HepG2 (cell line): Measurements from ENCODE around the gene CEP19. TPM values are rescaled to one million over a fixed set of nuclear protein-coding genes. Genes with fewer than 3 reads are reported as not detected.
A peak's percentile ranks its signal among the peaks of the same experiment; 100 is the strongest.

ENCODE experiments used
- BRCA1 ChIP-seq: sonication (generic); formaldehyde crosslinking; IDR thresholded peaks from 2 replicates; pipeline ENCODE4 v1.4.0; 2020; ENCODE audit warnings: missing genetic modification reagents
- CENPX ChIP-seq: sonication (generic); formaldehyde crosslinking; IDR thresholded peaks from 2 replicates; pipeline ENCODE4 v1.9.0; 2021; ENCODE audit warnings: mild to moderate bottlenecking, missing genetic modification reagents, moderate library complexity
- FOSL1 ChIP-seq: sonication (generic); formaldehyde crosslinking; IDR thresholded peaks from 2 replicates; pipeline ENCODE4 v1.9.0; 2021; ENCODE audit warnings: missing genetic modification reagents, borderline replicate concordance
- HOXA5 ChIP-seq: sonication (generic); formaldehyde crosslinking; IDR thresholded peaks from 2 replicates; pipeline ENCODE4 v1.4.0; 2020; ENCODE audit warnings: missing genetic modification reagents
- IKZF4 ChIP-seq: sonication (generic); formaldehyde crosslinking; IDR thresholded peaks from 2 replicates; pipeline ENCODE4 v1.5.1; 2020; ENCODE audit warnings: borderline replicate concordance, mild to moderate bottlenecking, low read depth, missing genetic modification reagents; ENCODE audit errors: not compliant biosample characterization
- IRF2 ChIP-seq: IDR thresholded peaks from 2 replicates; pipeline ENCODE4 v1.6.1; 2018; ENCODE audit warnings: missing genetic modification reagents, missing compliant biosample characterization
- KLF6 ChIP-seq: IDR thresholded peaks from 2 replicates; pipeline ENCODE4 v1.8.0; 2016; ENCODE audit warnings: missing biosample characterization, missing genetic modification reagents
- MEF2D ChIP-seq: sonication (generic); formaldehyde crosslinking; IDR thresholded peaks from 2 replicates; pipeline ENCODE4 v1.5.1; 2020; ENCODE audit warnings: mild to moderate bottlenecking, missing genetic modification reagents
- NBN ChIP-seq: fragments of 450-650 bp; conservative IDR thresholded peaks from 2 replicates; pipeline ENCODE4 v1.6.1; 2017
- NFIC ChIP-seq: IDR thresholded peaks from 2 replicates; pipeline ENCODE4 v1.6.1; 2012; ENCODE audit warnings: mild to moderate bottlenecking, low read length, inconsistent platforms
- NONO ChIP-seq, 2 experiments: fragments of 450-650 bp in 1 of 2; sonication (generic) in 1 of 2; formaldehyde crosslinking in 1 of 2; IDR thresholded peaks in 1 of 2; conservative IDR thresholded peaks in 1 of 2; 2 replicates each; pipeline versions ENCODE4 v1.6.1 to v1.8.0; 2017 to 2022; ENCODE audit warnings: mild to moderate bottlenecking in 1 of 2, missing genetic modification reagents in 1 of 2, moderate library complexity in 1 of 2
- NR1H2 ChIP-seq: sonication (generic); formaldehyde crosslinking; IDR thresholded peaks from 2 replicates; pipeline ENCODE4 v1.8.1; 2022; ENCODE audit warnings: low read depth, missing genetic modification reagents, borderline replicate concordance
- SIX4 ChIP-seq: sonication (generic); formaldehyde crosslinking; IDR thresholded peaks from 2 replicates; pipeline ENCODE4 v1.4.0; 2020; ENCODE audit warnings: missing genetic modification reagents
- TBP ChIP-seq: sonication (generic); formaldehyde crosslinking; IDR thresholded peaks from 2 replicates; pipeline ENCODE4 v1.5.0; 2020; ENCODE audit warnings: missing genetic modification reagents
- TEAD3 ChIP-seq: optimal IDR thresholded peaks from 2 replicates; pipeline ENCODE3; 2016; ENCODE audit warnings: borderline replicate concordance
- THAP11 ChIP-seq: IDR thresholded peaks from 2 replicates; pipeline ENCODE4 v1.6.1; 2016; ENCODE audit warnings: missing biosample characterization, missing genetic modification reagents
- ZC3H4 ChIP-seq: sonication (generic); formaldehyde crosslinking; IDR thresholded peaks from 2 replicates; pipeline ENCODE4 v1.4.0; 2020; ENCODE audit warnings: missing genetic modification reagents, borderline replicate concordance
- ZNF136 ChIP-seq: sonication (generic); formaldehyde crosslinking; IDR thresholded peaks from 2 replicates; pipeline ENCODE4 v1.8.1; 2022; ENCODE audit warnings: low read depth, mild to moderate bottlenecking, moderate library complexity, missing genetic modification reagents
- ZNF589 ChIP-seq: sonication (generic); formaldehyde crosslinking; conservative IDR thresholded peaks from 2 replicates; pipeline ENCODE4 v1.8.0; 2022; ENCODE audit warnings: mild to moderate bottlenecking, moderate library complexity, missing genetic modification reagents
- ZNF629 ChIP-seq: sonication (generic); formaldehyde crosslinking; conservative IDR thresholded peaks from 2 replicates; pipeline ENCODE4 v1.5.0; 2020; ENCODE audit warnings: missing genetic modification reagents
- ZNF883 ChIP-seq: sonication (generic); formaldehyde crosslinking; IDR thresholded peaks from 2 replicates; pipeline ENCODE4 v1.5.1; 2020; ENCODE audit warnings: mild to moderate bottlenecking, missing genetic modification reagents; ENCODE audit errors: not compliant biosample characterization
- polyA plus RNA-seq, 8 experiments: library from polyadenylated mRNA; depleted of rRNA in 3 of 8; stranded (reverse) in 7 of 8; unstranded in 1 of 8; fragments of >200 nt; fragmentation: Illumina TruSeq in 4 of 8; extraction: Trizol in 4 of 8; gene quantifications; 2 replicates each; pipeline versions ENCODE4 v1.2.1 to v1.2.3, GENCODE V29; 2011 to 2016; ENCODE audit warnings: low read depth in 4 of 8, missing spikeins in 1 of 8, mixed read lengths in 1 of 8; ENCODE audit not compliant: insufficient read depth in 1 of 8
- total RNA-seq, 5 experiments: library from RNA; depleted of rRNA; stranded (reverse); fragments of >200 nt; fragmentation: Illumina TruSeq; extraction: Trizol; gene quantifications; 2 replicates each; pipeline ENCODE4 v1.2.3, GENCODE V29; 2016; ENCODE audit warnings: low read depth in 1 of 5
- TF ChIP-seq, protein P1 (sequence below): sonication (generic); formaldehyde crosslinking; IDR thresholded peaks from 2 replicates; pipeline ENCODE4 v1.4.0; 2020; ENCODE audit warnings: missing genetic modification reagents, borderline replicate concordance
- TF ChIP-seq, protein P2 (sequence below): sonication (generic); formaldehyde crosslinking; IDR thresholded peaks from 2 replicates; pipeline ENCODE4 v1.4.0; 2020; ENCODE audit warnings: missing genetic modification reagents
- TF ChIP-seq, protein P3 (sequence below): sonication (generic); formaldehyde crosslinking; IDR thresholded peaks from 2 replicates; pipeline ENCODE4 v1.8.0; 2022; ENCODE audit warnings: mild to moderate bottlenecking, missing genetic modification reagents
- TF ChIP-seq, protein P4 (sequence below): sonication (generic); formaldehyde crosslinking; IDR thresholded peaks from 2 replicates; pipeline ENCODE4 v1.4.0; 2020; ENCODE audit warnings: missing genetic modification reagents

The CEP19 gene
- total and polyA plus RNA-seq, 2 of the 13 experiments (the other 11 are each of a cell fraction or from before 2014, with no cell fraction given), result 0.48 to 1.2 TPM

DNA sequence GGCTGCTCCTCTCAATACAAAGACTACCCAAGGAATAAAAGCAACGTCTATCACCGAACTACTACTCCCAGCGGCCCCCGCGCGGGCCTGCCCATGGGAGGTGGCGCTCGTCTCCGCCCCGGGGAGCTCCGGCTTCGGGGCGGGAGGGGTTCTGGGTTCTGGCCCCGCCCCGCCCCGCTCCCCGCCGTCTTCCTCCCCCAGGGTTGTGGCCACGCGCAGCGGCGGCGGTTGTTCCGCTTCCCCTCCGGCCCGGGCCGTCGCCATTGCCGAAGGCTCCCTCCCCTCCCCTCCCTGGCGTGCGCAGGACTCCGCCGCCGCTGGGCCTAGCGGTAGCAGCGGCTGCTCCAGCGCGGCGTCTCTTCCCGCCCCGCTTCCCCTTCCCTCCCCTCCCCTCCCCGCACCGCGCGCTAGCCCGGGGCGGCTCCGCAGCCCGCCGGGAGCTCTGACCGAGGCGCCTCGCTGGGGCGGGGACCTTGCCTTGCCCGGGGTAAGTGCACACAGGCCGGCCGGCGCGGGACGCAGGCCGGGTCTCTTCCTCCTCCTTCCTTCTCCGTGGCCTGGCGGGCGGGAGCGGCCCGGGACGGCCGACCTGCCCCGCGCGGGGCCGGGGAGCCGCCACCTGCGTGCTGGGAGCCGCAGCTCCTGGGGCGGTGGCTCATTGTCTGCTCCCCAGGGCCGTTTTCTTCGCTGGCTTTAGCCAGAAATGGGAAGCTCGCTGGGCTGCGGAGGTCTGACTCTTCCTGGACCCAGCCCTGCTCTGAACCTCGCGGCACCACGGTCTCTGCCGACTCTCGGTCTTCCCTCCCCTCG, 27.8 kb upstream of the CEP19 start, which contains the start of gene PAK2 (continued):
- TF ChIP-seq MEF2D (CRISPR knock-in tag) (no peak), CENPX (CRISPR knock-in tag) (no peak), ZNF629 (no peak), NFIC (no peak), ZNF589 (CRISPR knock-in tag) (no peak), ZC3H4 (0 out of 2 replicates have a peak, but pooled peaks have one; percentile 55), THAP11 (CRISPR knock-in tag) (peak; percentile 98), KLF6 (peak; percentile 78), TBP (no peak), IKZF4 (CRISPR knock-in tag) (no peak), NBN (no peak), HOXA5 (CRISPR knock-in tag) (peak; percentile 84), NONO (IDR thresholded peaks at IDR 0.05) (no peak), NONO (CRISPR knock-in tag; conservative IDR thresholded peaks at IDR 0.05) (peak; percentile 62; the same call in 1 of the 2 replicates), IRF2 (peak; percentile 78), TEAD3 (CRISPR knock-in tag) (no peak), NR1H2 (CRISPR knock-in tag) (no peak), BRCA1 (CRISPR knock-in tag) (peak; percentile 72; the same call in 1 of the 2 replicates), SIX4 (no peak), ZNF883 (CRISPR knock-in tag) (peak; percentile 78), FOSL1 (no peak), ZNF136 (CRISPR knock-in tag) (no peak)
- TF ChIP-seq, protein P1, sequence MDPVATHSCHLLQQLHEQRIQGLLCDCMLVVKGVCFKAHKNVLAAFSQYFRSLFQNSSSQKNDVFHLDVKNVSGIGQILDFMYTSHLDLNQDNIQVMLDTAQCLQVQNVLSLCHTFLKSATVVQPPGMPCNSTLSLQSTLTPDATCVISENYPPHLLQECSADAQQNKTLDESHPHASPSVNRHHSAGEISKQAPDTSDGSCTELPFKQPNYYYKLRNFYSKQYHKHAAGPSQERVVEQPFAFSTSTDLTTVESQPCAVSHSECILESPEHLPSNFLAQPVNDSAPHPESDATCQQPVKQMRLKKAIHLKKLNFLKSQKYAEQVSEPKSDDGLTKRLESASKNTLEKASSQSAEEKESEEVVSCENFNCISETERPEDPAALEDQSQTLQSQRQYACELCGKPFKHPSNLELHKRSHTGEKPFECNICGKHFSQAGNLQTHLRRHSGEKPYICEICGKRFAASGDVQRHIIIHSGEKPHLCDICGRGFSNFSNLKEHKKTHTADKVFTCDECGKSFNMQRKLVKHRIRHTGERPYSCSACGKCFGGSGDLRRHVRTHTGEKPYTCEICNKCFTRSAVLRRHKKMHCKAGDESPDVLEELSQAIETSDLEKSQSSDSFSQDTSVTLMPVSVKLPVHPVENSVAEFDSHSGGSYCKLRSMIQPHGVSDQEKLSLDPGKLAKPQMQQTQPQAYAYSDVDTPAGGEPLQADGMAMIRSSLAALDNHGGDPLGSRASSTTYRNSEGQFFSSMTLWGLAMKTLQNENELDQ (CRISPR knock-in tag), result no peak
- TF ChIP-seq, protein P2, sequence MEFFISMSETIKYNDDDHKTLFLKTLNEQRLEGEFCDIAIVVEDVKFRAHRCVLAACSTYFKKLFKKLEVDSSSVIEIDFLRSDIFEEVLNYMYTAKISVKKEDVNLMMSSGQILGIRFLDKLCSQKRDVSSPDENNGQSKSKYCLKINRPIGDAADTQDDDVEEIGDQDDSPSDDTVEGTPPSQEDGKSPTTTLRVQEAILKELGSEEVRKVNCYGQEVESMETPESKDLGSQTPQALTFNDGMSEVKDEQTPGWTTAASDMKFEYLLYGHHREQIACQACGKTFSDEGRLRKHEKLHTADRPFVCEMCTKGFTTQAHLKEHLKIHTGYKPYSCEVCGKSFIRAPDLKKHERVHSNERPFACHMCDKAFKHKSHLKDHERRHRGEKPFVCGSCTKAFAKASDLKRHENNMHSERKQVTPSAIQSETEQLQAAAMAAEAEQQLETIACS (CRISPR knock-in tag), result no peak
- TF ChIP-seq, protein P3, sequence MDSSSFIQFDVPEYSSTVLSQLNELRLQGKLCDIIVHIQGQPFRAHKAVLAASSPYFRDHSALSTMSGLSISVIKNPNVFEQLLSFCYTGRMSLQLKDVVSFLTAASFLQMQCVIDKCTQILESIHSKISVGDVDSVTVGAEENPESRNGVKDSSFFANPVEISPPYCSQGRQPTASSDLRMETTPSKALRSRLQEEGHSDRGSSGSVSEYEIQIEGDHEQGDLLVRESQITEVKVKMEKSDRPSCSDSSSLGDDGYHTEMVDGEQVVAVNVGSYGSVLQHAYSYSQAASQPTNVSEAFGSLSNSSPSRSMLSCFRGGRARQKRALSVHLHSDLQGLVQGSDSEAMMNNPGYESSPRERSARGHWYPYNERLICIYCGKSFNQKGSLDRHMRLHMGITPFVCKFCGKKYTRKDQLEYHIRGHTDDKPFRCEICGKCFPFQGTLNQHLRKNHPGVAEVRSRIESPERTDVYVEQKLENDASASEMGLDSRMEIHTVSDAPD (CRISPR knock-in tag), result no peak
- TF ChIP-seq, protein P4, sequence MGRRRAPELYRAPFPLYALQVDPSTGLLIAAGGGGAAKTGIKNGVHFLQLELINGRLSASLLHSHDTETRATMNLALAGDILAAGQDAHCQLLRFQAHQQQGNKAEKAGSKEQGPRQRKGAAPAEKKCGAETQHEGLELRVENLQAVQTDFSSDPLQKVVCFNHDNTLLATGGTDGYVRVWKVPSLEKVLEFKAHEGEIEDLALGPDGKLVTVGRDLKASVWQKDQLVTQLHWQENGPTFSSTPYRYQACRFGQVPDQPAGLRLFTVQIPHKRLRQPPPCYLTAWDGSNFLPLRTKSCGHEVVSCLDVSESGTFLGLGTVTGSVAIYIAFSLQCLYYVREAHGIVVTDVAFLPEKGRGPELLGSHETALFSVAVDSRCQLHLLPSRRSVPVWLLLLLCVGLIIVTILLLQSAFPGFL (CRISPR knock-in tag), result no peak
